Right lobe of liver (tissue), 4 donors: ENCODE data around the gene DUSP8.

Experiments used
- POLR2A ChIP-seq: fragments of 450-650 bp; IDR thresholded peaks from one replicate; pipeline ENCODE4 v1.6.1; 2017; ENCODE audit warnings: antibody characterized with exemption, mild to moderate bottlenecking
- TF ChIP-seq, protein P1 (sequence below), 4 donors: fragments of 200-600 bp in 3 of 4; fragments of 450-650 bp in 1 of 4; IDR thresholded peaks; one replicate each; pipeline versions ENCODE4 v1.5.1 to v1.8.0; 2016 to 2022; ENCODE audit warnings: antibody characterized with exemption in 4 of 4, mild to moderate bottlenecking in 2 of 4
- donor health status: DM: no; HTN: no; CAD: no.
- donor health status: DM: no; HTN: no; CAD: no.
- donor health status: DM: no; HTN: yes; CAD: no.

- TF ChIP-seq, protein P1, sequence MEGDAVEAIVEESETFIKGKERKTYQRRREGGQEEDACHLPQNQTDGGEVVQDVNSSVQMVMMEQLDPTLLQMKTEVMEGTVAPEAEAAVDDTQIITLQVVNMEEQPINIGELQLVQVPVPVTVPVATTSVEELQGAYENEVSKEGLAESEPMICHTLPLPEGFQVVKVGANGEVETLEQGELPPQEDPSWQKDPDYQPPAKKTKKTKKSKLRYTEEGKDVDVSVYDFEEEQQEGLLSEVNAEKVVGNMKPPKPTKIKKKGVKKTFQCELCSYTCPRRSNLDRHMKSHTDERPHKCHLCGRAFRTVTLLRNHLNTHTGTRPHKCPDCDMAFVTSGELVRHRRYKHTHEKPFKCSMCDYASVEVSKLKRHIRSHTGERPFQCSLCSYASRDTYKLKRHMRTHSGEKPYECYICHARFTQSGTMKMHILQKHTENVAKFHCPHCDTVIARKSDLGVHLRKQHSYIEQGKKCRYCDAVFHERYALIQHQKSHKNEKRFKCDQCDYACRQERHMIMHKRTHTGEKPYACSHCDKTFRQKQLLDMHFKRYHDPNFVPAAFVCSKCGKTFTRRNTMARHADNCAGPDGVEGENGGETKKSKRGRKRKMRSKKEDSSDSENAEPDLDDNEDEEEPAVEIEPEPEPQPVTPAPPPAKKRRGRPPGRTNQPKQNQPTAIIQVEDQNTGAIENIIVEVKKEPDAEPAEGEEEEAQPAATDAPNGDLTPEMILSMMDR (IDR thresholded peaks at IDR 0.05) = no peak
- no peak for TF ChIP-seq POLR2A
Observed at GRCh38 chr11:1557904-1558774, 13.9 kb downstream of the DUSP8 start.
